GM19351 (cell line): ENCODE data around the gene ZBTB18.

Experiments used
- ATAC-seq: cut with Tn5 transposase; IDR thresholded peaks from one replicate; pipeline ENCODE4 v1.9.1; 2021; ENCODE audit warnings: mild to moderate bottlenecking, moderate library complexity; ENCODE audit not compliant: unreplicated experiment

The ZBTB18 gene

DNA sequence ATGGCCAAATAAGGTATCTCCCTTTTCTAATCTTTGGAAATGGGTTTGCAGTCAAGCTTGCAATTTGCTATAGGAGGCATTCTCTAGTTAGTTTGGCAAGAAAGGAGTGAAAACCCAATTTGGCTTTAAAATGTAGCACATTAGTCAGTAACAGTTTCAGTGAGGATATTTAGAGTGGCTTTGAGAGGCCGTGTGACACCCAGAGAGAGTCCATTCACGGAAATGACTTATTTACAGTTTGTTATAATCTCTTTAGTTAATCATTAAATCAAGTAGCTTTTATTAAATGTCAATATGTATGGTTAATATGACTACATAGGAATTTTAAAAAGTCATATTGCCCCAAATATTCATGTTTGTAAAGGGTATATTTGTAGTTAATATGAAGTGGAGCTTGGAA is 9.6 kb downstream of the ZBTB18 start:
- ATAC-seq = no peak

DNA sequence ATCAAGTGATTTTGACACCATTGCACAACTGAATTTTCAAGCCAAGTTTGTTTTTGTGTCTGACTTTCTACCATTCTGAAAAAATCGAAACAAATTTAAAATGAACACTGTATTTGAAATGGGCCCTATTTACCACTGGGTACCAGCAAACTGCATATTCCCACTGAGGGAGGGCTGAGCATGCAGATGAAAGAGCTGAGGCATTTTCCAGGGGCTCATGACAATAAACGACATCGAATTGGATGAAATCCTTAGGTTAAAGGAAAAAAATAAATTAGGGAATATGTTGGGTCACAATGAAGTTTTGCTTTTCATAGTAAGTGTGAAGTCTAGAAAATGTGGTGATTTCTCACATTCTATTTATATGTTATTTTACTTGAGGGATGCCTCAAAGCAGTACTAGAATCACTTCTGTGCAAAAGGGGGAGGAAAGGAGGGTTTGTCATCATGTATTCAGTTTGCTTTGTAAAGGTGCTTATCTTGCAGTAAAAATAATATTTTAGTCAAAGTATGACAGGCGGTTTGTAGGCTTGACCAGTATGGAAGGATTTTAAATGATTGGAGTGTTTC is 11.2 kb downstream of the ZBTB18 start:
- no peak for ATAC-seq

- ATAC-seq = no peak
These were observed 12.4 kb downstream of the ZBTB18 start for GRCh38 chr1:244063498-244063897.

GRCh38 chr1:244064621-244065020 is 13.5 kb downstream of the ZBTB18 start:
- ATAC-seq = no peak

DNA sequence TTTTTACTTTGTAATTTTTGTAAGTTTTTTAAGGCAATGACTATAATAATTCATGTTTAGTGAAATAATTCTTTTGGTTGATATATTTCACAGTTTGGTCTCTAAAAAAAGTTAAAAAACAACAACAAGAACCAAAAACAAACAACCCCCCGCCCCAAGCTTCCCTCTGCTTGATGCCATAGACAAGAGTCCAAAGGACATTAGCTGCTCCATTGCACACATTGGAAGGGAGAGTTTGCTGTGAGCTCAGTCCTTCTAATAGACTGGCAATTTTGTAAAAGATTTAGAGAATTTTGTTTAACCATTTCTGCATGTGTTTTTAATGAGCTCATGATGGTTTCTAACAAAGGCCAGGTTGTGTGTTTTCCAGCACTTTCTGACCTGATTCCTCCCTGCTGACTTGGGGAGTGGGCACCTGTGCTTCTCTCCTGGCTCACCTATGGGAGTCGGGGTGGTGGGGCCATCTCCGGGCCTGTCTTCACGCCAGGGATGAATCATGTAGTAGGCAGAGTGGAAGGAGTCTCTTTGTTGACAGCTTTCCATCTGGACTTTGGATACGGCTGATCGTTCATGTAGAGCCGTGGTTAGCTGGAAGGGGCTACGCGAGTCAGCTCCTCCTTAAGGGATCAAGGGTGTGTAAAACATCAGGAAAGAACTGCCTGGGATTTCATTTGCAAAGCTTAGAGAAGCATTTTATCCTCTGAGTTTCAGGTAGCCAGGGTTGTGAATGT is 14.1 kb downstream of the ZBTB18 start:
- no peak for ATAC-seq

- ATAC-seq = no peak
These were observed 14.9 kb downstream of the ZBTB18 start for GRCh38 chr1:244065960-244066388.

DNA sequence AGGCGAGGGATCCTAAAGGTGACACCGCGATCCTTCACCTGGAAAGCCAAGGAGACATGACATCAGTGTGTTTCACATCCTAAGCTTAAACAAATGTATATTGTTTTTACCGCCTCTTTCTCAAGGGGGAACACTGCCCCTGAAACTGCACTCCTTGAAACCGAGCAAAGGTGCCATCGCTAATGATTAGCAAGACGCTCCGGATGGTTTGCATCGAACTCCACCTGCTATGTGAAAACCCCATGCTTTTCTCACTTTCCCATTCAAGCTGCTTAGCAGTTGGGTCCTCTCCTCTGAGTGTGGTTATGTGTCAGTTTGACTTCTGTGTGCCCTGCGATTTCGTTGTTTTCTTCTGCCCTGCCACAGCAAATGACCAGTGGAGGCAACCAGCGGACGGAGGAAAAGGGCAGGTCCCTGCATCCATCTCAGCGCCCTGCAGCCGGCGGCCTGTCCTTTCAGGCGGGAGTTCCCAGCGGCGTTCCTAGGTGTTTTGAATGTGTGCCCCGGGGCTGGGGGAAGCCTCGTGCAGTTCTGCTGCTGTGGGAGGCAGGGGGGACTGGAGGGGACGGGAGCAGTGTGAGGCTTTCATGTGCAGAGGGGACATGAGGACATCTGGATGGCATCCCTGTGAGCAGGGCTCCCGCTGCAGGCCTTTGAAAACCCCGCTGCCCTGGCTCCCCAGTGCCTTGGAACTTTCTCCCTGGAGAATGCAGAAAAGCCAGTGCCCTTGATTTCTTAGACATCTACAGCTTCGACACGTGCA is 16.1 kb downstream of the ZBTB18 start:
- ATAC-seq = no peak

GRCh38 chr1:244067893-244068292 is 16.8 kb downstream of the ZBTB18 start:
- no peak for ATAC-seq

- ATAC-seq = no peak
These were observed 17.5 kb downstream of the ZBTB18 start for GRCh38 chr1:244068567-244068966.

DNA sequence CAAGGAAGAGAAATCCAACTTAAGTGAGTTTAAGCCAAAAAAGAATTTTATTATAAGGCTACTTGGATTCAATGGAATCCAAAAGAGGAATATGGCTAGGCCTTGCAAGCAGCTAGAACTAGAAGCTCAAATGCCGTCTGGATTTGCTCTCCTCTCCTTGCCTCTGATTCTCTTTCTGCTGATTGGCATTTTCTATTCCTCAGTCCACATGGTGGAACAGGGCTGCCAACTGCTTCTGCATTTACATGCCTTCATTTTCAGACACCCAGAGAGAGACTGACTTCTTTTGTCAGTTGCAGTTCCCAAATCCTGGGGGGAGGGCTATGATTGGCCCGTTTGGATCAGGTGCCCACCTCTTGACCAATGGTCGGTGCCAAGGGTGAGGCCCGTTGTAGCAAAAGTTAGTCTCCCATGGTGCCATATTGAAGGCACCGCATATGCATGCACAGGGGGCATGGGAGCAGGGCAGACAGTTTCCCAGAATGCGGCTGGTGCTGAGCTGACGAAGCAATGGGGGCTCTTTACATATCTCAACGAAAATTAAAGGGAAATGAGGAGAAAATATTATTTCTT is 18.3 kb downstream of the ZBTB18 start:
- ATAC-seq = no peak

DNA sequence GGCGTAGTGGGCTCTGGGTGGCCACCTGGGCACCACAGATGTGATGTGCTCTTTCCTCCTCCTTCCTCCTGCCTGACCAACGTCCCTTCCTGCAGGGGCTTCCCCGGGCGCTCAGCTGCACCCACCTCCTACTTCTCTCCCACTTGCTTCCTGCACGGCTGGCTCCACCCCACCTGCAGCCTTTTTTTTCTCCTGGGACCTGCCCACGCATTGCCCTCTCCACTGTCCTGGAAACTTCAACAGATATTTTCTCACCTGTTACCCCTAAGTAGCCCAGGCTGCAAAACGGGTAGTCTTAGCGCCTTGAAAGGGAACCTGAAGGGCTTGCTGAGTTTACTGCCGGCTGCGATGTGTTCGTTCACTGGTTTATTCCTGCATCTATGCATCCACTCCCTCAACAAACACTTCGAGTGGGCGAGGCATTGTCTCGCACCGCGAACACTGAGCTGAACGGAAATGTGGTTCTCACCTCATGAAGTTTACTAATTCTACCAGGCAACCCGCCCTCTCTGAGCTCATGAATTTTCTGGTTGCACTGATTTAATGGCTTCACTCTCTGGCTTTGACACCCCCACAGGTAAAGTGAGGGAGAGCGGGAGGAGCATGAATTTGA is 23.6 kb downstream of the ZBTB18 start:
- peak; percentile 90 for ATAC-seq

GRCh38 chr1:244075247-244075722 is 24.2 kb downstream of the ZBTB18 start:
- ATAC-seq = peak; percentile 46

GRCh38 chr1:244076740-244077139 is 25.7 kb downstream of the ZBTB18 start:
- no peak for ATAC-seq

- no peak for ATAC-seq
These were observed 26.6 kb downstream of the ZBTB18 start for GRCh38 chr1:244077473-244078220.

DNA sequence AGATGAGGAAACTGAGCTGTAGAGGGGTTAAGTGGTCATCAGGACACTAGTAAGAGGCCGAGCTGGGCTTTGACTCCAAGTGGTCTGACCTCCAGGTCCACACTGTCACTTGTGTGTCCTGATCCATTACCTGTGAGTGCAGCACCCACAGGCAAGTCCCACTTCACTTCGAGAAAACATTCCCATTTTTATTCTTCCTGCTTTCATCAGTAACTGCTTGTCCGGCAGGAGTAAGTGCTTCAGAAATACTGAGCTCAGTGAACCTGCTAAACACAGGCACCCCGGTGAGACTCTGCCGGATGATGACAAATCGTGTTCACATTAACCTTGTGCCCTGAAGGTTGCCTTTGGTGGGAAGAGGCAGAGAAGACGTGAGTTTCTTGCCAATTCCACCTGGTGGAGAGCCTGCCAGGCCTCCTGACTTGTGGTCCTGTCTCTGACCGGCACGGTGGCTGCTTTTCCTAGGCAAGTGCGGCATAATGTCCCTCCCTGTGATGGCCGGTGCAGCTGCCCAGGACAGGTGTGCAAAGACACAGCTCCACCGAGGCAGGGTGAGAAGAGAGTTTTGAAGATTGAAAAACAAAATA is 29.4 kb downstream of the ZBTB18 start:
- no peak for ATAC-seq

DNA sequence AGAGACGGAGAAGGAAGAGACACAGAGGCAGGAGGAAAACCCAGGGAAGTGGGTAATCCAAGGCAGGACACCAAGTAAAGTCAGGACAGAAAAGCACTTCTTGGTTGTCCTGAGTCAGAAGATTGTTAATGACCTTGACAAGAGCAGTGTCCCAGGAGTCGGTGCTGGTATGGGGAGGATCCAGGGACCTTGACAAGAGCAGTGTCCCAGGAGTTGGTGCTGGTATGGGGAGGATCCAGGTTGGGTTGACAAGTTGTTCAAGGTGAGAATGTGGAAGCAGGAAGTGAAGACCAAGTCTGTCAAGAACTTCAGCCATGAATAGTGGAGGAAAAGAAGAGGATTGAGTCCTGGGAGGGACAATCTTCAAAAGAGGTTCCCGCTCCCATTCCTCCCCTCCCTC is 31.9 kb downstream of the ZBTB18 start:
- no peak for ATAC-seq

DNA sequence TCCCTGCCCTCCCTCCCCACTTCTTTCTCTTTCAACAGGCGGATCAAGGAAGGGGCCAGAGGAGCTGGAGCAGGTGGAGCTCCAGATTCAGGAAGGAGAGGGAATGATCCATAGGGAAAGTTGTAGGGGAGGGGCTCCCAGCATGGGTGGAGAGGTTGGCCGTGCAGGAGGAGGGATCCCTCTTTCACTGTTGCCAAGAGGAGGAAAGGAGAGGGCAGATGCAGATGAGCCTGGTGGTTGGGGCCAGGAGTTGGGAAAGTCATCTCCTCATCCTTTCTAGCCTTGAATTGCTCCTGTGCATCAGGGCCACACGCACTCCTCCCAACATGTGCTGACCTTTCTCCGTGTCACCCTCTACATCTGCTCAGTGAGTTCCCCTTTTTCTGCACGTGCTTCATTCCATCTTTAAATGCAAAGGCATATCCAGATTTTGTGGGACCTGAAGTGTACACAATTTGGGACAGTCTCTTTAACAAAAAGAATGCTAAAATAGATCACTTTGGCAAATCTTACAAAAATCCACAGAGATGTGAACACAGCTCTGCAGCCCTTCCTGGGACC is 32.4 kb downstream of the ZBTB18 start:
- no peak for ATAC-seq

DNA sequence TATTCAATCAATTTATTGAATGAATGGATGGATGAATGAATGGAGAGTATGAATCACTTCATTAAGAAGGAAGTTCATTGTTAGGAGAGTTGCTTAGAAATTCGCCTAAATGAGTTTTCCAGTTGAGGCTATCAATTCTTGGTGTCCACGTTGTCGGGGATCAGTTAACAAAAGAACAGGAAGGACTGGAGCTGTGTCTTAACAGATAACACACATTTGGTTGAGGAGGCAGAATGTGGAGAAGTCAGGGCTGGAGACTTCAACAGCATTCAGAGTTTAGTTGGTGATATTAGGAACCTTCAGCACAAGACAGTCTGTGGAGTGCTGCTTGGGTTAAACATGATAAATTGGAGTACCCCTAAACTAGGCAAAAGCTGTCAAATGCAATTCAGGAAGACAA is 33.7 kb downstream of the ZBTB18 start:
- no peak for ATAC-seq

- no peak for ATAC-seq
These were observed 34.8 kb downstream of the ZBTB18 start for GRCh38 chr1:244085891-244086290.
